Kidney epithelial cell (primary cell): ENCODE data around the gene ZC3H12A. TPM values are rescaled to one million over a fixed set of nuclear protein-coding genes. Genes with fewer than 3 reads are reported as not detected.

Experiments used
- DNase-seq: peaks from one replicate; pipeline ENCODE4 v3.0.0-alpha.2; 2010; ENCODE audit warnings: low read depth
- H3K27me3 ChIP-seq: 2 replicates; pipeline ENCODE4 v1.6.0; 2011; ENCODE audit warnings: low read length; ENCODE audit not compliant: control insufficient read depth, insufficient read depth
- H3K36me3 ChIP-seq: 2 replicates; pipeline ENCODE4 v1.5.1; 2011; ENCODE audit warnings: low read length; ENCODE audit not compliant: control insufficient read depth, insufficient read depth
- H3K4me3 ChIP-seq: 2 replicates; pipeline ENCODE4 v1.5.1; 2011; ENCODE audit warnings: low read depth, mild to moderate bottlenecking, control low read depth, low read length
- CTCF ChIP-seq: IDR thresholded peaks from 2 replicates; pipeline ENCODE4 v1.5.1; 2011; ENCODE audit warnings: mild to moderate bottlenecking, moderate library complexity, low read length, control low read depth, inconsistent platforms; ENCODE audit not compliant: insufficient read depth, poor library complexity, severe bottlenecking
- total RNA-seq: library from RNA; depleted of rRNA; stranded (reverse); fragments of >200 nt; gene quantifications from 2 replicates; pipeline ENCODE4 v1.2.3, GENCODE V29; 2015

Gene ZC3H12A
- total RNA-seq, 1 donor from 2014 or later, result 34.2 TPM

GRCh38 chr1:37458551-37458950 is 15.8 kb upstream of the ZC3H12A start:
- no peaks in the 10 kb centered on the region for H3K27me3 ChIP-seq
- no peak overlapping the region for H3K4me3 ChIP-seq
- DNase-seq, result no peak
- no peak for TF ChIP-seq CTCF
- H3K36me3 ChIP-seq, result no peaks in the 10 kb centered on the region

- no peaks in the 10 kb centered on the region for H3K36me3 ChIP-seq
- no peak for TF ChIP-seq CTCF
- no peak overlapping the region for H3K4me3 ChIP-seq
Measured at GRCh38 chr1:37461698-37462436, 12.5 kb upstream of the ZC3H12A start.

GRCh38 chr1:37464443-37464842 is 9.9 kb upstream of the ZC3H12A start:
- Histone ChIP-seq H3K36me3 (no peaks in the 10 kb centered on the region), H3K27me3 (no peaks in the 10 kb centered on the region), H3K4me3 (no peak overlapping the region)
- TF ChIP-seq CTCF, result no peak
- DNase-seq, result no peak

More at GRCh38 chr1:37461698-37462436, 12.5 kb upstream of the ZC3H12A start:
- H3K27me3 ChIP-seq, result no peaks in the 10 kb centered on the region
- DNase-seq, result no peak

- Histone ChIP-seq H3K4me3 (no peak overlapping the region), H3K27me3 (no peaks in the 10 kb centered on the region), H3K36me3 (no peaks in the 10 kb centered on the region)
- TF ChIP-seq CTCF, result no peak
- DNase-seq, result no peak
Measured at GRCh38 chr1:37465593-37466517, 8.5 kb upstream of the ZC3H12A start.

- H3K4me3 ChIP-seq, result no peak overlapping the region
- no peaks in the 10 kb centered on the region for H3K36me3 ChIP-seq
- H3K27me3 ChIP-seq, result no peaks in the 10 kb centered on the region
- DNase-seq, result no peak
- no peak for TF ChIP-seq CTCF
Measured at GRCh38 chr1:37468037-37468436, 6.3 kb upstream of the ZC3H12A start.
